GM23248 (cell line): ENCODE data around the gene SYCE3.

Experiments used
- EZH2 ChIP-seq: fragments of 200-600 bp; sonication (generic); IDR thresholded peaks from 2 replicates; pipeline ENCODE4 v1.6.1; 2018; ENCODE audit warnings: antibody characterized with exemption, mild to moderate bottlenecking; ENCODE audit not compliant: insufficient read depth, poor library complexity, severe bottlenecking
- EZH2phosphoT487 ChIP-seq: fragments of 200-600 bp; sonication (generic); IDR thresholded peaks from 2 replicates; pipeline ENCODE4 v1.6.1; 2018; ENCODE audit warnings: antibody characterized with exemption, moderate library complexity, mild to moderate bottlenecking, low read depth; ENCODE audit not compliant: insufficient read depth

GRCh38 chr22:50519151-50519550 is 43.6 kb downstream of the SYCE3 start:
- no peak for TF ChIP-seq EZH2phosphoT487
- no peak for TF ChIP-seq EZH2
